ENCODE measurements around the gene DPF3. TPM values are rescaled to one million over a fixed set of nuclear protein-coding genes. Genes with fewer than 3 reads are reported as not detected.

The DPF3 gene
- total RNA-seq, 2 experiments from 2014 or later = 0.27 to 0.31 TPM

GRCh38 chr14:72646861-72647528 lies 246.9 kb downstream of the DPF3 start:
- TF ChIP-seq, protein P1, sequence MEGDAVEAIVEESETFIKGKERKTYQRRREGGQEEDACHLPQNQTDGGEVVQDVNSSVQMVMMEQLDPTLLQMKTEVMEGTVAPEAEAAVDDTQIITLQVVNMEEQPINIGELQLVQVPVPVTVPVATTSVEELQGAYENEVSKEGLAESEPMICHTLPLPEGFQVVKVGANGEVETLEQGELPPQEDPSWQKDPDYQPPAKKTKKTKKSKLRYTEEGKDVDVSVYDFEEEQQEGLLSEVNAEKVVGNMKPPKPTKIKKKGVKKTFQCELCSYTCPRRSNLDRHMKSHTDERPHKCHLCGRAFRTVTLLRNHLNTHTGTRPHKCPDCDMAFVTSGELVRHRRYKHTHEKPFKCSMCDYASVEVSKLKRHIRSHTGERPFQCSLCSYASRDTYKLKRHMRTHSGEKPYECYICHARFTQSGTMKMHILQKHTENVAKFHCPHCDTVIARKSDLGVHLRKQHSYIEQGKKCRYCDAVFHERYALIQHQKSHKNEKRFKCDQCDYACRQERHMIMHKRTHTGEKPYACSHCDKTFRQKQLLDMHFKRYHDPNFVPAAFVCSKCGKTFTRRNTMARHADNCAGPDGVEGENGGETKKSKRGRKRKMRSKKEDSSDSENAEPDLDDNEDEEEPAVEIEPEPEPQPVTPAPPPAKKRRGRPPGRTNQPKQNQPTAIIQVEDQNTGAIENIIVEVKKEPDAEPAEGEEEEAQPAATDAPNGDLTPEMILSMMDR (IDR thresholded peaks at IDR 0.05) = no peak
- DNase-seq (no peak), ATAC-seq (ENCODE audit: poor library complexity) (no peak)
- H3K9me3 ChIP-seq (ENCODE audit: control insufficient read depth in 1 of 2, insufficient read depth in 1 of 2, low read length in 2 of 2) = peaks cover 0 to 3% of the 10 kb centered on the region in 2 experiments
- Mint-ChIP-seq H3K4me1 (ENCODE audit: low read depth) (no peaks in the 10 kb centered on the region), H3K36me3 (ENCODE audit: low read depth) (no peaks in the 10 kb centered on the region), H3K27me3 (no peaks in the 10 kb centered on the region), H3K4me3 (no peak overlapping the region), H3K27ac (no peak overlapping the region), H3K9me3 (no peaks in the 10 kb centered on the region)
- H3K4me3 ChIP-seq (ENCODE audit: low read length) = no peak overlapping the region
- H3K27me3 ChIP-seq (ENCODE audit: control insufficient read depth in 1 of 2, insufficient read depth in 2 of 2, low read length in 2 of 2) = no peaks in the 10 kb centered on the region
- ChIA-PET CTCF (no interaction called here), POLR2A (no interaction called here)
- intact Hi-C loops (cut with DNase I, micrococcal nuclease) = no loop called here
- no peaks in the 10 kb centered on the region for H3K36me3 ChIP-seq (ENCODE audit: insufficient read depth, low read length)
- no peak overlapping the region for H3K27ac ChIP-seq (ENCODE audit: low read depth in 1 of 2, low read length in 2 of 2)
- no peaks in the 10 kb centered on the region for H3K4me1 ChIP-seq (ENCODE audit: insufficient read depth, low read length)

GRCh38 chr14:72645706-72646105 lies 248.2 kb downstream of the DPF3 start:
- ChIA-PET POLR2A (interaction anchor here (1.0 kb wide), 1 partner anchor 13 kb away, joined by 4 read pairs; no protein-coding TSS in a partner anchor), CTCF (interaction anchor here (1.0 kb wide), 1 partner anchor 14 kb away, joined by 3 read pairs; no protein-coding TSS in a partner anchor)
- Mint-ChIP-seq H3K4me1 (ENCODE audit: low read depth) (no peaks in the 10 kb centered on the region), H3K4me3 (no peak overlapping the region), H3K9me3 (no peaks in the 10 kb centered on the region), H3K27ac (no peak overlapping the region), H3K36me3 (ENCODE audit: low read depth) (no peaks in the 10 kb centered on the region), H3K27me3 (no peaks in the 10 kb centered on the region)
- no peak for DNase-seq
- H3K36me3 ChIP-seq (ENCODE audit: insufficient read depth, low read length) = no peaks in the 10 kb centered on the region
- H3K4me1 ChIP-seq (ENCODE audit: insufficient read depth, low read length) = no peaks in the 10 kb centered on the region
- H3K4me3 ChIP-seq (ENCODE audit: low read length) = no peak overlapping the region
- no peak overlapping the region for H3K27ac ChIP-seq (ENCODE audit: low read depth in 1 of 2, low read length in 2 of 2)
- intact Hi-C loops (cut with DNase I, micrococcal nuclease) = no loop called here
- TF ChIP-seq, protein P1 (IDR thresholded peaks at IDR 0.05) = no peak
- no peak for ATAC-seq (ENCODE audit: poor library complexity)
- peaks cover 0 to 8% of the 10 kb centered on the region in 2 experiments for H3K9me3 ChIP-seq (ENCODE audit: control insufficient read depth in 1 of 2, insufficient read depth in 1 of 2, low read length in 2 of 2)
- H3K27me3 ChIP-seq (ENCODE audit: control insufficient read depth in 1 of 2, insufficient read depth in 2 of 2, low read length in 2 of 2) = no peaks in the 10 kb centered on the region

DNA sequence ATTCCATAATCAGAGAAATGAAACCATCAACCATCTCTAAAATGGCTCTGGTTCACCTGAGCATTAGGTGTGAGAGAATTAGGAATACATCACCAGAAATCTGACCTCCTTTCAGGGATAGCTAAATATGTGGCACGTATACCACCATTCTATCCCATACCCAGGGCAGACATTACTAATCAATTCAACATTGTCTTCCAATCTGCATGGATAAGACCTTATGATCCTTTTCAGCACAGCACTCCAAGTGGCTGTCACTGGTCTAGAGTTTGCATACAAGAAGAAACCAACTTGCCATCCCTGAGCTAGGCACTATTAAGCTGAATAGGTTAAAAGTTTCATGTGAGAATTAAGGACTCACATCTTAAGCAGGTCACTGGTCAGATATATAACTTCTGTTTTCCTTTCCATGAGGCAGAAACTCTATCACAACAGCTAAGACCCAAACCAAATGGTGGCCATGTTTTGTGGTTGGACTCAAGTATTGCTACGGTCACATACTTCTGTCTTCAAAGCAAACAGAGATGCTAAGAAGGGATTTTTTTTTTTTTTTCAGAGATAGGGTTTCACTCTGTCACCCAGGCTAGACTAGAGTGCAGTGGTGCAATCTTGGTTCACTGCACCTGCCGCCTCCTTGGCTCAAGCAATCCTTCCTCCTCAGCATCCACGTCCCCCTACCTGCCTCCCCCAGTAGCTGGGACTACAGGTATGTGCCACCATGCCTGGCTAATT lies 249.0 kb downstream of the DPF3 start:
- H3K36me3 Mint-ChIP-seq (ENCODE audit: low read depth) = no peaks in the 10 kb centered on the region
- ChIA-PET CTCF (interaction anchor here (0.7 to 1.0 kb wide), 2 partner anchors 8 to 13 kb away, joined by 3 read pairs; no protein-coding TSS in a partner anchor), POLR2A (interaction anchor here (1.0 kb wide), 1 partner anchor 14 kb away, joined by 4 read pairs; no protein-coding TSS in a partner anchor)
- no peaks in the 10 kb centered on the region for H3K27me3 Mint-ChIP-seq
- no peak overlapping the region for H3K27ac ChIP-seq (ENCODE audit: low read depth in 1 of 2, low read length in 2 of 2)
- H3K4me1 ChIP-seq (ENCODE audit: insufficient read depth, low read length) = no peaks in the 10 kb centered on the region
- no peaks in the 10 kb centered on the region for H3K4me1 Mint-ChIP-seq (ENCODE audit: low read depth)
- no peaks in the 10 kb centered on the region for H3K36me3 ChIP-seq (ENCODE audit: insufficient read depth, low read length)
- H3K4me3 Mint-ChIP-seq = no peak overlapping the region
- H3K9me3 ChIP-seq (ENCODE audit: control insufficient read depth in 1 of 2, insufficient read depth in 1 of 2, low read length in 2 of 2) = peaks cover 0 to 8% of the 10 kb centered on the region in 2 experiments
- intact Hi-C loops (cut with DNase I, micrococcal nuclease) = no loop called here
- TF ChIP-seq, protein P1 (IDR thresholded peaks at IDR 0.05) = no peak
- H3K4me3 ChIP-seq (ENCODE audit: low read length) = no peak overlapping the region
- H3K27me3 ChIP-seq (ENCODE audit: control insufficient read depth in 1 of 2, insufficient read depth in 2 of 2, low read length in 2 of 2) = no peaks in the 10 kb centered on the region
- ATAC-seq (ENCODE audit: poor library complexity) (no peak), DNase-seq (no peak)
- no peak overlapping the region for H3K27ac Mint-ChIP-seq
- no peaks in the 10 kb centered on the region for H3K9me3 Mint-ChIP-seq
